ENCODE data around the gene ATP6AP1. TPM values are rescaled to one million over a fixed set of nuclear protein-coding genes. Genes with fewer than 3 reads are reported as not detected.

Gene ATP6AP1
- total RNA-seq, 6 experiments from 2014 or later, result 26.5 to 41.4 (median 32.4) TPM

GRCh38 chrX:154403858-154404257 lies 24.6 kb upstream of the ATP6AP1 start:
- Histone ChIP-seq H3K27ac (no peak overlapping the region), H3K27me3 (no peaks in the 10 kb centered on the region), H3K9me3 (no peaks in the 10 kb centered on the region), H3K4me3 (no peak overlapping the region), H3K36me3 (peaks cover 0 to 18% (median 4%) of the 10 kb centered on the region in 4 donors), H3K4me1 (peaks cover 0 to 25% (median 6%) of the 10 kb centered on the region in 4 donors)
- 69% methylated on average over 4 of the region's 4 CpGs for WGBS (ENCODE audit: insufficient coverage, low coverage, low lambda C conversion rate, missing lambda C conversion rate)
- no peak for DNase-seq
- TF ChIP-seq POLR2A (IDR thresholded peaks at IDR 0.05) (no peak), CTCF (IDR thresholded peaks at IDR 0.05) (no peak)
- no peak for ATAC-seq
- intact Hi-C loops (cut with DNase I), result loop anchor here in 1 of 2 donors (5.0 kb wide), 1 partner anchor 128 kb away; no protein-coding TSS in a partner anchor

- H3K4me1 ChIP-seq, result peaks cover 0 to 19% (median 6%) of the 10 kb centered on the region in 4 donors
- H3K9me3 ChIP-seq, result no peaks in the 10 kb centered on the region
- TF ChIP-seq CTCF (IDR thresholded peaks at IDR 0.05), result no peak
- no peak for TF ChIP-seq POLR2A (IDR thresholded peaks at IDR 0.05)
- DNase-seq (no peak), ATAC-seq (no peak)
- peaks cover 0 to 10% (median 4%) of the 10 kb centered on the region in 4 donors for H3K36me3 ChIP-seq
- no peaks in the 10 kb centered on the region for H3K27me3 ChIP-seq
- intact Hi-C loops (cut with DNase I), result loop anchor here in 1 of 2 donors (5.0 kb wide), 1 partner anchor 128 kb away; no protein-coding TSS in a partner anchor
- no peak overlapping the region for H3K27ac ChIP-seq
- H3K4me3 ChIP-seq, result no peak overlapping the region
- WGBS (ENCODE audit: insufficient coverage, low coverage, low lambda C conversion rate, missing lambda C conversion rate), result 85% methylated on average over 5 of the region's 16 CpGs
Observed at GRCh38 chrX:154404625-154405192, 23.8 kb upstream of the ATP6AP1 start.

GRCh38 chrX:154408659-154409221 lies 19.7 kb upstream of the ATP6AP1 start:
- Histone ChIP-seq H3K36me3 (no peaks in the 10 kb centered on the region), H3K4me3 (no peak overlapping the region), H3K4me1 (no peaks in the 10 kb centered on the region), H3K27me3 (no peaks in the 10 kb centered on the region), H3K9me3 (no peaks in the 10 kb centered on the region), H3K27ac (peak overlapping the region in 1 of 3 donors; percentile 49)
- intact Hi-C loops (cut with DNase I), result no loop called here
- 65% methylated on average over 5 of the region's 10 CpGs for WGBS (ENCODE audit: insufficient coverage, low coverage, low lambda C conversion rate, missing lambda C conversion rate)
- no peak for ATAC-seq
- DNase-seq, result no peak
- TF ChIP-seq POLR2A (IDR thresholded peaks at IDR 0.05), result no peak
- no peak for TF ChIP-seq CTCF (IDR thresholded peaks at IDR 0.05)

GRCh38 chrX:154409222-154409871 lies 19.1 kb upstream of the ATP6AP1 start, which contains the start of gene DNASE1L1:
DNASE1L1 (minus strand) TSS chrX:154409254; CDS start chrX:154405568, 3,686 bp downstream.
- Histone ChIP-seq H3K36me3 (no peaks in the 10 kb centered on the region), H3K4me3 (no peak within 1 kb of the TSS), H3K27ac (peak within 1 kb of the TSS; percentile 6 to 49 (median 38)), H3K27me3 (no peaks in the 10 kb centered on the region), H3K9me3 (no peaks in the 10 kb centered on the region), H3K4me1 (no peaks in the 10 kb centered on the region)
- ATAC-seq, result peak; percentile 53 to 68 (median 63)
- intact Hi-C loops (cut with DNase I), result no loop called here
- TF ChIP-seq POLR2A (IDR thresholded peaks at IDR 0.05) (no peak), CTCF (IDR thresholded peaks at IDR 0.05) (no peak)
- peak; percentile 72 to 82 (median 82) for DNase-seq
- WGBS (ENCODE audit: insufficient coverage, low coverage, low lambda C conversion rate, missing lambda C conversion rate), result 43% methylated on average over 3 of the region's 26 CpGs
